Occipital lobe (tissue), 2 donors: ENCODE data around the gene HPS3. TPM values are rescaled to one million over a fixed set of nuclear protein-coding genes. Genes with fewer than 3 reads are reported as not detected.
"Not testable (repeated sequence)": the region's sequence is repeated elsewhere in the genome, so short reads cannot be mapped to it uniquely, and the experiment has no call there.

Experiments used
- DNase-seq: peaks from one replicate; lab custom pipeline; 2025; lab: John Stamatoyannopoulos, UW
- total RNA-seq: library from RNA; depleted of rRNA; stranded (reverse); fragments of >200 nt; gene quantifications from one replicate; pipeline ENCODE4 v1.2.3, GENCODE V29; 2014

HPS3 gene
- total RNA-seq, 1 donor from 2014 or later, result 29.0 TPM

DNA sequence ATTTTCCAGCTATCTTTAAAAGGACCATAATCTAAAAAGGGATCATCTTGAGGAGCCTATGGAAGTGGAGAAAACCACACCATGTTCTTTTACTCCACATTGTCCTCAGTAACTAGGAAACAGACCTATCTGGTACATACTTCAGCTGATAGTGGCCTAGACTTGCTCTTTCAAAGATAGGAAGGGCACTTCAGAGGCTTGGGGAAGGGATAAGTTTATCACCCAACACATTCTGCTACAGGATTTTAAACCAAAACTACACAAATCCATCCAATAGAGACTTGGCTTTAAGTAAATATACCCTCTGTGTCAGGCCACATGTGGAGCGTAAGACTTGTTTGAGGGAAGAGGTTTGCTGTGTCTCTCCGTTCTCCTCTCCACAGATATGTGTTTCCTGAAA is 56.8 kb downstream of the HPS3 start:
- no peak for DNase-seq

DNA sequence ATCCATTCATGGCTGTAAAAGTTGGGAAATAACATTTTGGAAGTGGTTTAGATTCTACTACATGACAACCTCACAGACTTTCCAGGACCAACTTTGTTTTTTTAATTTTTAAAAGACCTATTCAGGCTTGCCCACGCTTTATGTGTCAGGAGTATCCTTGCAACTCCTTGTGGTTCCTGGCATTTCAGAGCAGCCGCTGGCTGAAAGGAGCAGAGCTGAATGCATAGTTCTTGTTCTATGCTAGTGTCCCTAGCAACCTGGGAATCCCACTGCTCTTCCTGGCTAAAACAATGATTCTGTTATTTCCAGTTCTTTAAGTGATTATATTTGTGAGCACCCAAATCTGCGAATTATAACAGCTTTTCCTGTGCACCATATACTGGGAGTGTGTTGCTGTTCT is 57.3 kb downstream of the HPS3 start:
- no peak for DNase-seq

DNA sequence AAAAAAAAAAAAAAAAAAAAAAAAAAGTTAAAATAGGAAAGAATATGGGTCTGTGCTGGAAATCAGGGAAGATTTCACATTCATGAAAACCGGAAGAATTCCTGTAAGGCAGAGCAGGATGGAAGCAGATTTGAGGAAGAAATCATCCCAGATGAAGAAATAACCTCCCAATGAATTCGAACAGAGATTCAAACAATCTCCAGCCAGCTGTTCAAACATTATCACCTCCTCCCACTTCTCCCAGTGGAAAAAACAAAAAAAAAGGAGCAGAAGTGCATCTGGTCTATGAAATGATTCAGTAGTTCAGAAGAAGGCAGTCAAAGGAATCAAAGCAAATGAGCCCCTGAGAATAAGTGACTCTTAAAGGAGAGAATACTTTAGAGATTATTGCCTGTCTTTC is 59.1 kb downstream of the HPS3 start:
- DNase-seq, result no peak

DNA sequence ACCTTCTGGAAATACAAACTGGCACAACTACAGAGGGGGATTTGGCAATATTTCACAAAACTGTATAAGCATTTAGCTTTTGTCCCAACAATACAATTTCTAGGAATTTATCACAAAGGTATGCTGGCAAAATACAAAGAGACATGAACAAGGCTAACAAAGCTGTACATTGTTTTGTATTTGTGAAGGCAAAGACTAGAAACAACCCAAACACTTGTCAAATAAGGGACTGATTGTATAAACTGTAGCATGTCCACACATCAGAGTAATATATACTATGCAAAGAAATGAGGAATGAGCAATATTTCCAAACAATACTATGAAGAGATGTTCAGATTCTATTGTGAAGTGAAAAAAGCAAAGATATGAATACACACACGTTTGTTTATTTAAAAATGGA is 65.8 kb downstream of the HPS3 start:
- DNase-seq, result no peak

DNA sequence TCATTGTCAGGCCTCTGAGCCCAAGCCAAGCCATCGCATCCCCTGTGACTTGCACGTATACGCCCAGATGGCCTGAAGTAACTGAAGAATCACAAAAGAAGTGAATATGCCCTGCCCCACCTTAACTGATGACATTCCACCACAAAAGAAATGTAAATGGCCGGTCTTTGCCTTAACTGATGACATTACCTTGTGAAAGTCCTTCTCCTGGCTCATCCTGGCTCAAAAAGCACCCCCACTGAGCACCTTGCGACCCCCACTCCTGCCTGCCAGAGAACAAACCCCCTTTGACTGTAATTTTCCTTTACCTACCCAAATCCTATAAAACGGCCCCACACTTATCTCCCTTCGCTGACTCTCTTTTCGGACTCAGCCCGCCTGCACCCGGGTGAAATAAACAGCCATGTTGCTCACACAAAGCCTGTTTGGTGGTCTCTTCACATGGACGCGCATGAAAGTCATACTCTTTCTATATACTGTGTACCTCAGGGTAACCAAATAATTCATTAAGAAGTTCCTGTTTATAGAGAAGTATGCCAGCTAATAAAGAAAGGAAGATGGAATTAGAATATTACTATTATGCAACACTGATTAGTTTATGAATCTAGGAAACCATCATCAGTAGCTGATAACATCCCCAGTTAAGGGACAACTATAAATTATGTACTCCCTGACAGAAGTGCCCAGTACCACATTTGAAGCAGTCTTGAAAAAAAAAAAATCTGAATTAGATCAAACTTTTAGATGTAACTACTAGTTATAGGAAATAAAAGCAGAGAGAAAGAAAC is 67.6 kb downstream of the HPS3 start:
- not testable (repeated sequence) for DNase-seq

DNA sequence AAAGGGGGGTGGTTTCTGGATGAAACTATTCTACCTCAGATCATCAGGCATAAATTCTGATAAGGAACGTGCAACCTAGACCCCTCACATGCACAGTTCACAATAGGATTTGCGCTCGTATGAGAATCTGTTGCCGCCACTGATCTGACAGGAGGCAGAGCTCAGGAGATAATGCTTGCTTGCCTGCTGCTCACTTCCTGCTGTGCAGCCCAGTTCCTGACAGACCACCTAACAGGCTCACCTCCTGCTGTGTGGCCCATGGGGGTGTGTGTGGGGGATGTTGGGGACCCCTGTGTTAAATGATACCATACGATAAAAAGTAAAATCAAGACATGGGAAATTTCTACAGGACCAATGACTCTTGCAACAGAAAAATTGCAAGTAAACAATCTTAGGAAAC is 68.2 kb downstream of the HPS3 start:
- DNase-seq, result no peak

DNA sequence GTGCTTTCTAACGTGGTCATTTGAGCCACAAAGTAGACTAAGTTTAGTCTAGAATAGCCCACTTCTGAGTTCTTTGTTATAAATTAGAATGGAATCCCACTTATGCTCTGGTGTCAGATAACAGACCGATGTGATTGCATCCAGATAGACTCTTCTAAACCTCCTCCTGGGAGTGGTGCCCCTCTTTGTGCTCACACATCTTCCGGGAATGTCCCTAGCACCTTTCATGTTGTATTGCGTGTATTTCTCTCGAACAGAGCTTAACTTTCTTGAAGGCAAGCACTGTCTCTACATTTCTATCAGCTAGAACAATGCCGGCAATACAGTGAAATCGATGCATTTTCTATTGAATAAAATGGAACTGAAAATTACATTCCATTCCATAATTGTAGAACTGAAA is 69.2 kb downstream of the HPS3 start:
- no peak for DNase-seq

DNA sequence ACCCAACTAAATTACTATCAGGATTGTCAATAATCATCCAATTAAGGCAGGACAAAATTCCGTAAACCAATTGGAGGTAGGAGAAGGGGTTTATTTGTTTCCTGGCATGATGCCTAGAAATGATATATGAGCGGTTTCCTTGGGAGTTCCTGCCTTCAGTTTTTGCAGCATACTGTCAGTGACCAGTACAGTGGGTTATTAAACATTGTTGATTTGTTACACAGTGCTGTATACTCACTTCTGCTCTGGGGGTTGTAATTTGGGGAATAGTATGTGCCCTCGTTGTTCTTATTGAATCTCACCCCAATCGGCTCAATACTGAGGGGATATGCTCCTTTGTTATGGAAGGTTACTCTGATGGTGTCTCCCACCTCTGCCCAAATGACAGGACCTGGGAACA is 70.0 kb downstream of the HPS3 start:
- no peak for DNase-seq

DNA sequence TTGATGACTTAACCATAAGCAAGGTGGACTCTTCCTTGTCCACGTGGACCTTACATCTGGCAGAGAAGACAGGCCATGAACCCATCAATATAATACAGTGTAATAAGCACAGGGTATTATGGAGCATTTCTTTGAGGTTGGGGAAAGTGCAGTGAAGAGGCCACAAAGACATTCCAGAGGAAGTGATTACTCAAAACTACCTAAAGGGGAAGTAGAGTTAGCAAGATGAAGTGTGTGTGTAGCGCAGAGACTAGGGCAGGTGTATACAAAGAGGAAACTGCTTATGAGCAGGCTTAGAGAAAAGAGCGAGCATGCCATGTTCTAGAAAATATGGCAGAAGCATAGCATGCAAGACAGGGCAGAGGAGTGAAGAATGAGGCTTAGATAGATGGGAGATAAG is 74.3 kb downstream of the HPS3 start:
- DNase-seq, result no peak

DNA sequence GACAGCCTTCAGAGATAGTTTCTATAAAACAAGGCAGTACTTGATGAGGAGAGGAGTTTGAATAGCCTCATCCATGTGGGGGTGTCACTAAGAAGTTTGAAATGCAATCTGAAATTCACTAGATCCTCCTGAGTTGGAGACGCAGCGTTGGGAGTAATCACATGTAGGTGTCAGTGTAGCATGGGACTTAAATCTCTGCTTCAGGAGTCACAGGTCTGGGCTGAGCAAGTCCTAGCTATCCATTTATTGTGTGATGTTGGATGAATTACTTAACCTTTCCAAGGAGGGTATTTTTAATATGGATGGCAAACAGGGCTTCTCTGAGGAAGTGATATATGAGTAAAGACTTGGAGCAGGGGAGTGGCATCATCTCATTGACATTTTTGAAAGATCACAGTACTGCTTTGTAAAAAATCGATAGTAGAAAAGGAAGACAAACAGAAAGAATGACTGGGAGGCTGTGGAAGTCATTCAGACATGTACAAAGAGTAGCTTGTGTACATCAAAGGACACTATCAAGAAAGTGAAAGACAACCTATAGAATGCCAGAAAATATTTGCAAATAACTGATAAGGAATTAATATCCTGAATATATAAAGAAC is 75.1 kb downstream of the HPS3 start:
- no peak for DNase-seq

DNA sequence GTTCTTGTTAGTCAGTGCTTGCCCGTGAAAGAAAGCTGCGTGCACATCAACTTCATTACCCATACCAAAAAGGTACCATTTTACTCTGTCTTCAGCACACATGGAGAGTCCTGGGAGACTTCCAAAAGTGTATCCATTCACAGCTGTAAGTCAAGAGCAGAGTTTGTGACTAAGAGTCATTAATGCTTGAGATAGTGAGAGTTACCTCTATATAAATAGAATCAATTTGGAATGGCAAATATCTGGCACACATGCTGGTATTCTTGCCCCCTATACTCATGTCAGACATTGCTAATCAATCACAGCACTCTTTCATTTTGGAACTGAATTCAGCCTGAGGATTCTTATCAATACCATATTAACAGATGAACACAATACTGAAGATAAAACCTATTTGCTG is 78.0 kb downstream of the HPS3 start:
- DNase-seq, result no peak

DNA sequence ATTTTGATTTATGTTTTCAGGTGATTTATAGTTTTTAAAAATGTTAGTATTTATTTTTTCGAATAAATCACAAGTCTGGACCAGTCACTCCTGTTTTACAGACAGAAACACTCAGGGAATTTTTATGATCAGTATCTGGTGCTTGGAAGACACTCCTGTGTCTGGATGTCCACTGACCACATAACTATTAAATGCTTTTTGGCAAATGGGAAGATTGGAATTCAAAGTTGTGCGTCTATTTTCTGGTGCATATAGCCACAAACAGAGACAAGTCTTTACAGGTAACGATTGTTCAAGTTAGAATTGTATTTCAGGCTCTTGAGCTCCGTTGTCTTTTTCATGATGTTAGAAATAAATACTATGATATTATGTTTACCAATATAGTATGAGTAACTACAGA is 80.0 kb downstream of the HPS3 start:
- no peak for DNase-seq

DNA sequence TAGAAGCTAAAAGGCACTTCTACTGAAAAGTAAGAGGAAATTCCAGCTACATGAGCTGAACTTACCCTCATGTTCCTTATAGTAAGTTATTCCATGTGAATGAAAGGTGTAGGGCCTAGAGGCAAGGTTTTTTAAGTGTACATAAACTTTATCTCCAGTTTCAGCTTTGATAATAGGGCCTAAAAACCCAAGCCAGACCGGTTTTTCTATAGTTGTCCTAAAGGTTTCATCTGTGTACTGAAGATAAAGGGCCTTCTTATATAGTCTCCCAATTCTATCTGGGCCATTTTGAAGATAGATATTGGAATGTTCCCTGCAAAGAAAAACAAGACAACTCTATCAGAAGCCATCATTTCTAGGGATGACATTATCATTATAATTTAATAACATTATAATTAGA is 82.9 kb downstream of the HPS3 start:
- no peak for DNase-seq

DNA sequence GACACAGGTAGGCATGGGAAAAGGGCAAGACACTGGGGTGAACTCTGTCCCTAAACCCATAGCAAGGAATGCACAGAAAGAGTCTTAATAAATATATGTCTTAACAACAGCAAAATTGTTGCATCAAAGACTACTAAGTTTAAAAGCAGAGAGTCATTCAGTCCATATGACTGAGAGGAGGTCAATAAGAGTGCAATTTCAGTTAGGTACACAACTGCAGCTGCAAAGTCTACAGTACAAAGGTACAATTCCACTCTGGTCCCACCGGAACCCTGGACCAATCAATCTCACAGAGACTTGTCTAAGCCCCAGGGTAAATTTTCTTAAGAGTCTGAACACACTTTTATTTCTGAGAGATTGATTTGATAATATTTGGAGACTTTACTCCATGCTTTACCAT is 85.3 kb downstream of the HPS3 start:
- DNase-seq, result no peak

DNA sequence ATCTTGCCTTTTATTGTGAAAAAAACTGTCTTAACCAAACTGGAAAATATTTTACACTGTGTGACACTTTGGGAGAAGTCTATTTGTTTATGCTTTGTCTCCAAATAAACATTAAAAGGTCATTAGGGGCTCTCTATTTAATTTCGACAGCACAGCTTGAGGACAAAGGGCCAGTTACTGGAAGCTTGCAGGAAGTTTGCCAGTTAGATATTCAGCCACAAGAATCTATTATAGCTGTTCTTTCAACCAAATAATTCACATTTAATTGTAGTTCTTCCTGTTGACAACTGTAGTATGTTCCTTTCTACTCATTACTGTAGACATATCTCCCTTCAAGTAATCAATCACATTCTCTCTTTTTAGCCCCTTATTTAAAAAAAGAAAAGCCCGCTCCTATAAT is 86.1 kb downstream of the HPS3 start:
- DNase-seq, result no peak

DNA sequence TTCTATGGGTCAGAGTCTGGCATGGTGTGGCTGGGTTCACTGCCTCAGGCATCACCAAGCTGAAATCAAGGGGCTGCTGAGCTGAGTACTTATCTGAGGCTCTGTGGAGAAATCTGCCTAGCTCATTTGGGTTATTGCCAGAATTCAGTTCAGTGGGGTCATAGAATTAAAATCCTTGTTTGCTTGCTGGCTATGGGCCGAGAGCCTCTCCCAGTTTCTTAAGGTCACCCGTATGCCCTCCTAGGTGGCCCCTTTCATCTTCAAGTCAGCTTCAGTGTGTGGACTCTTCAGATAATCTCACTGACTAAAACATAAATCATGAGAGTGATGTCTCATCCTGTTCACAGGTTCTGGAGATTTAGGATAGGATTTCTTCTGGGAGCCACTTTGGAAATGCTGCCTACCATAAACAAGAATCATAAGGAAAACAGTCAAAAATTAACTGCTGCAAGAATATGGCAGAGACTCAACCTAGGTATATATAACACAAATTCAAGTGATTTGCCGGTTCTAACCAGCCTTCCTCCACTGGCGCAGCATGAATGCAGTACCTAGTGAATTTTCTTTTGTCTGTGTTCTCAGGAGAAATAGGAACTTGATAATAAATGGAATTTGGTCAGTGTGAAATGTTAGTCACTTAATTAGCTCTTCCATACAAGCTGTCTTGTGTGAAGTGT is 86.9 kb downstream of the HPS3 start:
- DNase-seq, result no peak

DNA sequence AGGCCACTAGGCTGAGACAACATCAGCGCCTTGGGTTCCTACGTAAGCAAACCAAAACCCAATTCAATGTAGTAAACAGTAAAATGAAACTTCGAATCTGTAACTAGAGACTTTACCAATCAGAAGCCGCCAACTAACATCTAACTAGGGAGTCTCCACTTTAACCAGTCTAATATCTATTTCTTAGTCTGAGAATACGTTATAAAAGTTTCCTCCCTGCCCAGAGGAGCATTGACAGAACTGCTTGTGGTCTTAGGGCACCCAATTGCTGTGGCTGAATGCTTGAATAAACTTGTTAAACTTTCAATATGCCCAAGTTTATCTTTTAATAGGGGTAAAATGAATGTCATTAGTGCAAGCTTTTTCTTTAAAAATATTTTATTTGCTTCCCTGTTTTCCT is 87.9 kb downstream of the HPS3 start:
- no peak for DNase-seq

DNA sequence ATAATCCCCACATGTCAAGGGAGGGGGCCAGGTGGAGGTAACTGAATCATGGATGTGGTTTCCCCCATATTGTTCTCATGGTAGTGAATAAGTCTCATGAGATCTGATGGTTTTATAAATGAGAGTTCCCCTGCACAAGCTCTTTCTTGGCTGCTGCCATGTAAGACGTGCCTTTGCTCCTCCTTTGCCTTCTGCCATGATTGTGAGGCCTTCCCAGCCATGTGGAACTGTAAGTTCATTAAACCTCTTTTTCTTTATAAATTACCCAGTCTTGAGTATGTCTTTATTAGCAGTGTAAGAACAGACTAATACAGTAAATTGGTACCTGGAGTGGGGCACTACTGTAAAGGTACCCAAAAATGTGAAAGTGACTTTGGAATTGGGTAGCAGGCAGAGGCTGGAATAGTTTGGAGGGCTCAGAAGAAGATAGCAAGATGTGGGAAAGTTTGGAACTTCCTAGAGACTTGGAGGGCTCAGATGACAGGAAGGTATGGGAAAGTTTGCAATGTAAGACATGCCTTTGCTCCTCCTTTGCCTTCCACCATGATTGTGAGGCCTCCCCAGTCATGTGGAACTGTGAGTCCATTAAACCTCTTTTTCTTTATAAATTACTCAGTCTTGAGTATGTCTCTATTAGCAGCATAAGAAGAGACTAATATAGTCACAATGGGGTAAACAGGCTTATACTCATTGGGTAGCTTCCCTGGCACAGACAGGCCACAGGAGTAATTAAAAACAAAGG is 90.1 kb downstream of the HPS3 start:
- DNase-seq, result not testable (repeated sequence)

DNA sequence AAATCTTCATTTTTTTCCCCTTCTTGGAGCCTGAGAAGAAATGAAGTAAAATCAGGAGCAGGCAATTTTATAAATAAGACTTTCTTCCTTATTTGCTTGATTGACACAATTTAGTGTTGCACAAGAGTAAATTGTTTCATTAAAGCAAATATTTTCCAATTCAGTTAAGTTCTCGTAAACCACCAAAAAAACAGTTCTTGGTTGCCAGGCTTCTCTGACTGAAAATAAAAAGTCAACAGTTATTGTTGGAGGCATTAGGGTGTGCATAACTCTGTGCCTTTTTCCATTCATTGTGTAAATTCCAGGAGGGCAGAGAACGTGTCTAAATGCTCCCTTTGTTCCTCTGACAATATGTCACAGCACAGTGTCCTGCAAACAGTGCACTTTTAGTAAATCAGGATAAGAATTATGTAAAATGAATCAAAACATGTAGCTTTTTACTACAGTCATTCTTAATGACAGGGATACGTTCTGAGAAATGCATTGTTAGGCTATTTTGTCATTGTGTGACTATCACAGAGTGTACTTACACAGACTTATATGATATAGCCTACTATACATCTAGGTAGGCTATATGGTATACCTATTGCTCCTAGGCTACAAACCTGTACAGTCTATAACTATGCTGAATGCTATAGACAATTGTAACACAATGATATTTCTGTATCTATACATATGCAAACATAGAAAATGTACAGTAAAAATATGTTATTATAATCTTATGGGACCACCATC is 92.5 kb downstream of the HPS3 start, which contains the start of gene CP:
Gene CP, minus strand, starts transcription at position 47 of the 735 bp plus-strand sequence. Its CDS starts 37 bp downstream, at position 10.
- DNase-seq, result no peak
